GM20431 (cell line): ENCODE data around the gene RHOA.
"Not testable (repeated sequence)": the region's sequence is repeated elsewhere in the genome, so short reads cannot be mapped to it uniquely, and the experiment has no call there.

Source experiments
- in situ Hi-C: fragments of 300-500 bp; cut with MseI, MboI; formaldehyde crosslinking; loops from one replicate; pipeline ENCODE4 v1.15.0; 2020; ENCODE audit warnings: low sequenced_read_pairs; ENCODE audit not compliant: unreplicated experiment

Gene RHOA

GRCh38 chr3:49333916-49334633 lies 77.7 kb downstream of the RHOA start:
- in situ Hi-C loops, result no loop called here

- in situ Hi-C loops, result no loop called here
Measured at GRCh38 chr3:49333091-49333490, 78.7 kb downstream of the RHOA start.

GRCh38 chr3:49329186-49329585 lies 82.6 kb downstream of the RHOA start:
- in situ Hi-C loops, result no loop called here

GRCh38 chr3:49328350-49328749 lies 83.4 kb downstream of the RHOA start:
- in situ Hi-C loops, result not testable (repeated sequence)

GRCh38 chr3:49327485-49327884 lies 84.3 kb downstream of the RHOA start:
- in situ Hi-C loops, result no loop called here

DNA sequence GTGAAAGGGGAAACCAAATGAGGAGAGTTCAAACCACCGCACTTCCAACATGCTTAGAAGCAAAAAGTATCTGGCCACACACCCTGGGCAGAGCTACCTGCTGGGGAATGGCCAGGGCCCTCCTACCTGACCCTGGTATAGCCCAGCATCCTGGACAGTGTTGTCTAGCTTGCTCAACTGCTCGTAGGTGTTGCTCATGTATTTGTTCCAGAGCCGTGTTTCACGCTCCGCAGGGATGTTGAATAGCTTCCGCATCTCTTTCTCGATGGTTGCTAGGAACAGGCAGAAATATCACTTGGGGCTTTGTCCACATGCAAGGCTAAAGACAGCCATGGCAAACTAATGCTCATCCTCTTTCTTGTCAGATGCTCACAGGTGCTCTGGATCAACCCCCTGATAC lies 87.0 kb downstream of the RHOA start:
- in situ Hi-C loops, result no loop called here

DNA sequence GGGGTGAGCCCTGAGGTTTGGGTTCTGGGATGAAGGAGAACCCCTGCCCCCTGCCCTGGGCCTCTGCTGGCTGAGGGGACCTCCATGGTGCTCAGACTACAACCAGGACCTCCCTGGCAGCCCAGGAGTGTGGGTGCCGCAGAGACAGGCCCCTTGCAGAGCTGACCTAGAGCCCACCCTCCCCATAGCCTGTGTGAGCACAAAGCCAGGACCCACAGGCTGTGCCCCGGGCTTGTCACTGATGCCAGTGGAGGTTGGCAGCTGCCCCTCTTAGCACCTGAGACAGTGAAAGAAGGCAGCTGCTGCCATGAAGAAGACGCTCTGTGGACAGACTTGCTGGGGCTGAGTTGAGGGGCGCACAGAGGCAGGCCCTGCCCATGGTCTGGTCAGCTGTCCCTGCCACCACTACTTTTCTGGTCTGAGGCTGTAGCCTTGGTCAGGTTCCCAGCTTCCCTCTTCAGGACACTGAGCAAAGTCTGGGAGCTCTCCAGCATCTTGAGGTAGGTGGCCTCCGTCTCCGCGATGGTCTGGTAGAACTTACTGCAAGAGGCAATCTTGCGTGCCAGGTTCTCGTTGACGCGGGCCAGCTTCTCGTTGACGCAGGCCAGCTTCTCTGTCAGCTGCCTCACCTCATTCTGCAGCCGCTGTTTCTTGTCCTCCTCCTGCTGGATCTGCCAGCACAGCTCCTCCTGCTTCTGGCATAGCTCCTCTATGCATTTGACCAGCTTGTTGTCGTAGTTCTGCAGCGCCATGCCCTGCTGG lies 94.9 kb downstream of the RHOA start:
- in situ Hi-C loops, result no loop called here

- in situ Hi-C loops, result no loop called here
Measured at GRCh38 chr3:49313896-49314688, 97.7 kb downstream of the RHOA start.

- in situ Hi-C loops, result no loop called here
Measured at GRCh38 chr3:49311283-49311682, 100.5 kb downstream of the RHOA start.

DNA sequence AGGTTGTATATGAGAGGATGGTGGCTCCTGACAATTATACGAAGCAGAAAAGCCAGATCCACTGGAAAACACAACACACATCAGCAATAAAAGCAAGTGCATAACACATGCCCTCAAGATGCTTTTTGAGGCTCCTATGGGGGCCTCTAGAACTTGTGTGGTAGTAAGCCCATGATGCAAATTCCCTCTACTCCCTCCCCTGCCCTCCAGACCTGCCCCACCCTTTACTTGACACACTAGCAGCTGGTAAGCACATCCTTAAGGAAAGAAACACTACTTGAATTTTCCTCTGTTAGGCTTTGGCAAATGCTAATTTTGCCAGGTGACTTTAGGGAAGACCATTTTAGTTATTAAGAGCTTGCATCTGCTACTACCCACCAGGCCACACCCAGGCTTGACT lies 101.1 kb downstream of the RHOA start:
- in situ Hi-C loops, result no loop called here
